IPS-11a (cell line): ENCODE results near the gene PPP2R2D.
"Not testable (repeated sequence)": the region's sequence is repeated elsewhere in the genome, so short reads cannot be mapped to it uniquely, and the experiment has no call there.

Experiments
- H3K4me3 ChIP-seq: one replicate; pipeline ENCODE4 v1.5.1; 2013; ENCODE audit warnings: low read depth, low read length, control low read depth

PPP2R2D gene

DNA sequence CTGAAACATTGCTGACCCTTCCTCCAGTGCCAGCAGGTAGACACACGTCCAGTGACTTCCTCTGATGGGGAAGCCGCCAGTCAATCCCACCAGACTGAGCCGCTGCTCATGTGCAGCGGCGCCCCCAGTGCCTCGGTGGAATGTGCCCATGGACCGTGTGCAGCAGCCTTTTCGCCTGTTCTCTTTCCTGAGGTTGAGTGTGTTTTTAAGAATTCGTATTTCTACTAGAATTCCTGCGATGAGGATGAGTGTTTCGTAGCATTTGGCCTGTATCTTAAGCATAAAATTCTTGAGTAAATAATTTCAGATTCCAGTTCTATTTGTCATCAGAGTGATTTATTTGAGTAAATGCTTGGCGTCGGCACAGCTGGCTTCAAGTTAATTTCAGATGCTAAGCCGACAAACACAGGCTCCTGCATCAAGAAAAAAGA lies 45.5 kb downstream of the PPP2R2D start:
- H3K4me3 ChIP-seq, result no peak overlapping the region

GRCh38 chr10:131946880-131947279 lies 46.1 kb downstream of the PPP2R2D start:
- no peak overlapping the region for H3K4me3 ChIP-seq

DNA sequence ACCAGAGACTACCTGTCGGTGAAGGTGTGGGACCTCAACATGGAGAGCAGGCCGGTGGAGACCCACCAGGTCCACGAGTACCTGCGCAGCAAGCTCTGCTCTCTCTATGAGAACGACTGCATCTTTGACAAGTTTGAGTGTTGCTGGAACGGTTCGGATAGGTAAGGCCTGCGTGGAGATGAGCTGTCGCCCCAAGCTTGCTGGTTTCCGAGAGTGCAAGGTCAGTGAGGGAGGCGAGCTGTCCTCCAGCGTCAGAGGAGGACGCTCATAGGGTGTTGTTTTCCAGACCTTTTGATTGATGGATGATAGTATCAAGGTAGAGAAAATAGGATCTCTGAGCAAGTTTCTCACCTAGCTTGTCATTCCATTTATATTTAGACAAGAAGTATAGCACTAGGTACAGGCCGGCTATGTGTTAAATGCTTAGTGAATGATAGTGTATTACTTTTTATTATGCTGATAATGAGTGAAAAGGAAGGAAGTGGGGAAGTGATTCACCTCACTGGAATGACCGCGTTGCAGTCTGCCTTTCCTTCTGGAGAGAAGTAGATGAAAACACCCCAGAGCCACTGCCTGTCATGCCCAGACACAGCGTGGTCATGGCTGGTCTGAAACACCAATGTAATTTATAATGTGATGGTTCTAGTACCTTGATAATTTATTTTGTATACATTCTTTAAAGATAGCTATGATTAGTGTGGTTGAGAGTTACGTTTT lies 47.0 kb downstream of the PPP2R2D start:
- no peak overlapping the region for H3K4me3 ChIP-seq

GRCh38 chr10:131948501-131948900 lies 47.7 kb downstream of the PPP2R2D start:
- H3K4me3 ChIP-seq, result no peak overlapping the region

GRCh38 chr10:131949041-131949862 lies 48.4 kb downstream of the PPP2R2D start:
- no peak overlapping the region for H3K4me3 ChIP-seq

DNA sequence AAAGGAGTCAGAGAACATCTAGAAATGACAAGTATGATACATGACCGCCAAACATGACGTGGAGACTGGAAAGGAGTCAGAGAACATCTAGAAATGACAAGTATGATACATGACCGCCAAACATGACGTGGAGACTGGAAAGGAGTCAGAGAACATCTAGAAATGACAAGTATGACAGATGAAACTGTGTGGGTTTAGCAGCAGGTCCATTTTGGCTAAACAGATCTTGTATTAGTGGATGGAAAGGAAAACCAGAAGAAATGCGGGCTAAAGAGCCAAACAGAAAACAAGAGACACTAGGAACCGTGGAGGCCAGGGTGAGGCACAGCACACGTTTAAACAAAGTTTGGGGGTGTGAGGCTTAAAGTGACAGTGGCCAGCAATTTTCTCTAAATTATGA lies 49.1 kb downstream of the PPP2R2D start:
- H3K4me3 ChIP-seq, result not testable (repeated sequence)

DNA sequence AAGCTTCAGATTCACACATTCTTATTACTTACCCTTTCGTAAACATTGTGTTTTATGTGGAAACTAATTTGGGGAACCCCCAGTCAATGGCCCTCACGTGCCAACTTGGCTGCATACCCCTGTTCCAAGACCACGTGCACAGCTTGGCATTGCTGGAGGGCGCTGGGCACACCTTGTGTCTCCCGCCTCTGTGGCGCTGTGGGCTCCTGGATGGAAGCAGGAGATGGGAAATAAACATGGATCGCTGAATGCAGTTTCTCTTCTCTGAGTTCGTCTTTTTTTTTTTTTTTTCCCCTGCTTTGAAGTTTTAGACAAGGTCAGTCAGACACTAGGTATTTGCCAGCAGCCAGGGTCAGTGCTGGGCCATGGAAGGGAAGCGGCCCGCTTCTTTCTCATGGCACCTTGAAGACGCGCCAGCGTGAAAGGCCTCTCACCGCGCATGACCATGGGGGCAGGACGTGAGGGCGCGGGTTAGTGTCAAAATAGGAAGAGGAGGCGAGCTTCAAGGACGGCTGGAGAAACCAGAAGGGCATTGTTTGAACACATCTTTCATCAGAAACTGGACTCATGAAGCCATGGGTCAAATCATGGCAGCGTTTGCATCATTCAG lies 53.7 kb downstream of the PPP2R2D start:
- H3K4me3 ChIP-seq, result no peak overlapping the region

- H3K4me3 ChIP-seq, result no peak overlapping the region
These were observed 55.0 kb downstream of the PPP2R2D start for GRCh38 chr10:131955591-131956340.

- H3K4me3 ChIP-seq, result no peak overlapping the region
These were observed 59.0 kb downstream of the PPP2R2D start for GRCh38 chr10:131959841-131960240.

- H3K4me3 ChIP-seq, result no peak overlapping the region
These were observed 59.8 kb downstream of the PPP2R2D start for GRCh38 chr10:131960631-131961046.

- no peak overlapping the region for H3K4me3 ChIP-seq
These were observed 60.4 kb downstream of the PPP2R2D start for GRCh38 chr10:131961047-131961776.

DNA sequence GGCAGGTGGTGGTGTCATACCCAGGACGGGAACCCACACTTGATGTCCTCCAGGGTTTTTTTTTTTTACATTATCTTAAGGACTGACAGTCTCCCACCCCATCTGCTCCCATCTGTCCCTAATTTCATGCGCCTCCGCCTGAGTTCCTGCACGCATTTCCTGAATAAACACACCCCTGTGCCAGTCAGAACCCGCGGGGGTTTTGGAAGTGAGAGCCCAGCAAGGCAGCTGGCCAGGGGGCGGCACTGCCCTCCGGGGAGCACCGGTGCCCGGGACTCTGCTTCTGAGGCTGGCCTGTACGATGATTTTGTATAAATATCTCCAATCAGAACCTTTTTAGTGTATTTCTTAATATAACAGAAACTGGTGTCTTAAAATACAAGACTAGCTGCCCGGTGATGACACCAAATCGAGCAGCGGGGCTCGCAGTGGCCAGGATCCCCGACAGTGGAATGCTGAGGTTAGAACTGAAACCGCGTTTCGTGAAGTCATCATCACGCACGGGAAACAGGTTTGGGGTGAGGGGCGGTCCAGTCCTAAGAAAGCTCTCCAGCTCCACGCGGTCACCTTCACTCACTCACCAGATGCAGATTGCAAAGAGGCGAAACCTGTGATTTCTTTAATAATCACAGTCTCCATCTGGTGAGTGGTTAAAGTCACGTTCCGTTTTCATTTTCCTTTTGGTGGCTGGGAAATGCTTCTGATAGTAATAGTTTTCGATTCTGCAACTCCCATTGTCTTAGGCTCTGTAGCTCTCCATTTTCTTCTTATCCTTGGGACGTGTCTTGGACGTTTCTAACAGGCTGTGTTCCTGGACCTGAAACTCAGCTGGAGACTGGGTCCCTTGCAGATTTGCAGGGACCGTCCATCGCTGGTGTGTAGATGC lies 61.2 kb downstream of the PPP2R2D start:
- H3K4me3 ChIP-seq, result no peak overlapping the region

DNA sequence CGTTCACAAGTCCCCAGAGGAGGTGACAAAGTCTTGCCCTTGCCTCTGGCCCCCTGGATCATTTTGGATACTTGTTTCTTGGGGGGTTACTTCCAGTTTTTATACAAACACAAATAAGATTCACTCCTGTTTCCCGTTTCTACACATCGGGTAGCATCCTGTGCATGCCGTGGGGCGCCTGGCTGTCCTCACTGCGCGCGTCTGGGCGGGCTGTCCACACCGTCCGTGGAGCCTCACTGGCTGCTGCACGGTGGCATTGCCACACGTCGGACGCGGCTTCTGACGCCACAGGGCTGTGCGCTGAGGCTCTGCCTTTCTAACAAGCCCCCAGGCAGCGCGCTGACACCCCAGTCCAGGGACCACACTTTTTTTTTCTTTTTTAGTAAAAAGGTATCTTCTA lies 62.5 kb downstream of the PPP2R2D start:
- H3K4me3 ChIP-seq, result no peak overlapping the region

GRCh38 chr10:131963811-131964210 lies 63.0 kb downstream of the PPP2R2D start:
- H3K4me3 ChIP-seq, result no peak overlapping the region

- no peak overlapping the region for H3K4me3 ChIP-seq
These were observed 63.5 kb downstream of the PPP2R2D start for GRCh38 chr10:131964298-131964697.

DNA sequence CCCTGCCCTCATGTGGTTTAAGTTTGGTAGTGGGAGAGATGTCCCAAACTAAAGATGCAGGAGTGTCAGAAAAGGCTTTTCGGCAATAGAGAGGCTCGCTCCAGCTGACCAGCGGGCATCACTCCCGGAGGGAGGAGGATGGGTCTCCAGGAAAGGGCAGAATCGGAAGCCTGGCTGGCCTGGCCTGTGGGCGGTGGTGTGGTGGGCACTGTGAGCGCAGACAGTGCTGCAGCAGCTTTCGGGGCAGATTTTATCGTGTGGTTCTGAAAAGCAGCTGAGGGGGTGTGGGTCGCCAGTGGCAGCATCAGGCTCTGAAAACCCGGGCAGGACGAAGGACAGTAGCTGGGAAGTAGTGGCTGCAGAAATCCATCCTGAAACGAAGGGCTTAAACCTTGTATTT lies 68.1 kb downstream of the PPP2R2D start:
- no peak overlapping the region for H3K4me3 ChIP-seq

GRCh38 chr10:131970946-131971345 lies 70.1 kb downstream of the PPP2R2D start:
- H3K4me3 ChIP-seq, result no peak overlapping the region

- no peak overlapping the region for H3K4me3 ChIP-seq
These were observed 70.8 kb downstream of the PPP2R2D start for GRCh38 chr10:131971591-131971990.

DNA sequence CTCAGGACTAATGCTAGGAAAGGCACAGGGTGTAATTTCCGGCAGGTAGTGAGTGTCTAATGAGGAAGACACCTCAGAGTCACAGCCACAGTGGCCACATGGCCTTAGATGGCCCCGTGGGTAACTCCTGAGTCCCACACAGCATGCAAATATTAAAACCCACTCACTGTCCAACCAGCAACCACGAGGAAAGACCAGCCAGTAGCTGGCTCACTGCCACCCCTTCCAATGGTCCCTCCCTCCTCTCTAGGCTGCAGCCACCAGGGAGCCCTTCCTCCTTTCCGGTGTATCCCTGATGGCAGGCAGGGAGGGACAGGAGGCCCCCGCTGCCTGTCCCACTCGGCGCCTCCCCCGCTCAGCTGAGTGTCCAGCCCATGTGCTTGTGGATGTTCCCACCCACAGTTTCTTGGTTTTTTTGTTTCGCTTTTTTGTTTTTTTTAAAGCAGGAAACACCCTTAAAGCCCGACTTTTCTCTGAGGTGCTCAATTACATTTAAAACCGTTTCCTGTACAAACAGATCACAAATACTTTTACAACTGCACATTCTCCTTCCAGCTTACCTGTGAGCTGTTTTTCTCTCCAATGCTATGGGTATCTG lies 71.8 kb downstream of the PPP2R2D start:
- no peak overlapping the region for H3K4me3 ChIP-seq
